ENCODE results near the gene MAGI1. TPM values are rescaled to one million over a fixed set of nuclear protein-coding genes. Genes with fewer than 3 reads are reported as not detected.

The MAGI1 gene
- total RNA-seq, 1 donor from 2014 or later: 0.48 TPM

- intact Hi-C loops (cut with micrococcal nuclease): no loop called here
These were observed 700.1 kb downstream of the MAGI1 start for GRCh38 chr3:65338571-65338970.

DNA sequence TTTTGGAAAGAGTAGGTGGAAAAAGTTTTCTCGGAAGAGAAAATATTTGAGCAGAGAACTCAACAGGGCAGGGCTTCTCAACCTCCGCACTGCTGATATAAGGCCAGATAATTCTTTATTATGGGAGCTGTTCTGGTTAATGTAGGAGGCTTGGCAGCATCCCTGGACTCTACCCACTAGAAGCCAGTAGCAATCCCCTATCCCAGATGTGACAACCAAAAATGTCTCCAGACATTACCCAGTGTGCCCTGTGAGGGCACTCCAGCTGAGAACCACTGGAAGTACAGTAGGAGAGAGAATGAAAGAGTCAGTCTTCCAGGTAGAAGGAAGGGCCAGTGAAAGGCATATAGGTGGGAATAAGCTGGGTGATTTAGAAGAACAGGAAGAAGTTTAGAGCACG is 703.1 kb downstream of the MAGI1 start:
- intact Hi-C loops (cut with micrococcal nuclease): no loop called here

DNA sequence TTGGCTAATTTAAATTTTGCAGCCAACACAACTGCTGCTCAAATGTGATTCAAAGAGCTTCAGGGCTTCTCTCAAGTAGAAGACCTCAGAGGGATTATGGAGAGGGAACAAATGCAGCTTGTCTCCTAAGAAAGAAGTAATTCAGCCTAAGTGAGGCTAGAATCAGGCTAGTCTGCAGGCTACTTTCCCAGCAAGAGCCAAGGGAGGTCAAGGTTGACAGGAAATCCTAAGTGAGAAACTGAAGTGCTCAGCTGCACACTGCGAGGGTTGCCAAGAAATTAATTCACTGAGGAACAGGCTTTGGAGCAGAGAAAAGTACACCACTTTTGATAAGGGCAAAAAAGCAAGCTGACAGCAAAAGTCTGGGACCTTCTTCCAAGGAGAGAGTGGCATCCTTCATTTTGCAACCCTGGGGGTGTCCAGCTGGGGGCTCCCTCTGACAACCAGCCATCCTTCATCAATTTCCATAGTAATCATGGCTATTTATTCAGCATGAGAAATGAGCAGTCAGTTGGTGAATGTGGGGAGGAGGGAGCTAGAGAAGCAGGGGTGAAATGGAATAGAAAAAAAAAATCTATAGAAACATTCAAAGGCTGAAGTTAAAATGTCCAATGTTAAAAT is 704.6 kb downstream of the MAGI1 start:
- intact Hi-C loops (cut with micrococcal nuclease): no loop called here

DNA sequence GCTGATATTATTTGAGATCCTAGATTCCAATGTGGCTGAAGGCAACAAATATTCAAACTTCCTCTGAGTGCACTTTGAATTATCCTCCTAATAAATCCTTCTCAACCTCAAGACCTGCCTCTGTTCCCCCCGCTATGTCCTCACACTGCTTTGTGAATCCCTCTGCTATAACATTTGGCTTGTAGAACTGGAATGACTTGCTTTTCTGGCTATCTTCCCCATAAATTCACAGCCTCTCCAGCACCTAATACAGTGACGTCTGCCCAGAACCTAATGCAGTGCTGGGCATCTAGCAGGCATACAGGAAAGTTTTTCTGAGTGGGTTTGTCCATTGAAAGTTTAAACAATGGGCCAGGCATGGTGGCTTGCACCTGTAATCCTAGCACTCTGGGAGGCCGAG is 707.0 kb downstream of the MAGI1 start:
- intact Hi-C loops (cut with micrococcal nuclease): no loop called here

DNA sequence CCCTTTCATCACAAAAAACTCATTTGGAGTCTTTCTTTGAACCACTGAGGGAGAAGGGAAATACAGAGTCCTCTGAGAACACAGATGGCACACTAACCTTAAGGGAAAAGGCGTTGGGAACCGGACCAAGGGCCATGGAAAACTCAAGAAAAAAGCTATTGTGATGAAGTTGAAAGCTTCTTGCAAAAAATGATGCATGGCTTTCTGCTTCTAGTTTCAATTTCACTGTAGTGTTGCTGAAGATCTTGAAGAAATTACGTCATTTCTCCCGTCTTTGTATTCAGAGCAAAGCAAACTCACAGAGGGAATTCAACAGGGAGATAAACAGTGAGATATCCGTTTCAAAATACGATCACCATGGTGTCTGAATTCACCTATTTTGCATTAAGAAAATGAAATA is 708.6 kb downstream of the MAGI1 start:
- intact Hi-C loops (cut with micrococcal nuclease): no loop called here

DNA sequence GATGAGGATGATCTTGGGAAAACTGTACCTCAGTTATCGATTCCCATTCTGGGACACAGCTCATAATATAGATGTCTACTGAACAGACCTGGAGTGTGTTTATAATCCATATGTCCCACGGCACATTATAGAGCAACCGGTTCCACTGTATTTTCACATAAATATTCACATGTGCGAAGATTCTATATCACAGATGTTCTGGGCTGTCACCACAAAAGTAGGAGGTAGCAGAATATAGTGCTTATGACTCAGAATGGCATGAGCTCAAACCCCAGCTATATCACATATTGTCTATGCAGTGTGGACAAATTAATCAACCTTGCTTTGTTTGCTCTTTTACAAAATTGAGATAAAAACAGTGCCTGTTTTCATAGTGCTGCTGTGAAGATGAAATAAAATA is 710.6 kb downstream of the MAGI1 start:
- intact Hi-C loops (cut with micrococcal nuclease): no loop called here

GRCh38 chr3:65326574-65326973 is 712.1 kb downstream of the MAGI1 start:
- intact Hi-C loops (cut with micrococcal nuclease): no loop called here

DNA sequence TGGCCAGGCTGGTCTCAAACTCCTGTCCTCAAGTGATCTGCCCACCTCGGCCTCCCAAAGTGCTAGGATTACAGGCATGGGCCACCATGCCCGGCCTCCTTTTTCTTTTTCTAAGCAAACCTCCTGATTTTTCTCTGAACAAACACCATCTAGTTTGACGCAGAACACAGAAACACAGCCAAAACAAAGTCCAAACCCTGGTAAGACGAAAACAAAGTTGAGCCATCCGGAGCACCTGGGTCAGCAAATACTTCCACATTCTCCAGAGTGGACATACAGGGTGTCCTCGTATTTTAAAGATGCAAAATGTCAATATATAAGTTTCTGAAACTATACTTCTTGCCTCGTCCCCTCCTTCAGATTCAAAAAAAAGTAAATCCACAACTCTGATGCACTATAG is 715.8 kb downstream of the MAGI1 start:
- intact Hi-C loops (cut with micrococcal nuclease): no loop called here

- intact Hi-C loops (cut with micrococcal nuclease): no loop called here
These were observed 720.5 kb downstream of the MAGI1 start for GRCh38 chr3:65318231-65318630.

DNA sequence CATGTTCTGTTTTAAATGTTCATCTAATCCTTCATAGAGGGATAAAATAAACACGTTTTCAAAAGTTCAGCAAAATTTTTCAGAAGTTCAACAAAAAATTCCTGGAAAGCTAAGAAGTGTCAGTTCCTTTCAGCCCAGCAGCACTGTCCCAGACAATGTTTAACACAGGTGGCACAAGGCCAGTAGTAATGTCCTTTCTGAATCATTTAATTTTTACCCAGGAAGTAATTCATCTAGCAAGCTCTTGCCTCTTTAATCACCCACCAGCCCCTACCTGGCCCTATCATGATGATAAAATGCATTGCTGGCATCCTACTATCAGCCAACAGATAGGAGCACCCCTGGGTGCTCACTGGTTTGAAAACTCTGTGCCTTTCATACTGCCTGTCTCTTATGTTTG is 723.8 kb downstream of the MAGI1 start:
- intact Hi-C loops (cut with micrococcal nuclease): no loop called here

DNA sequence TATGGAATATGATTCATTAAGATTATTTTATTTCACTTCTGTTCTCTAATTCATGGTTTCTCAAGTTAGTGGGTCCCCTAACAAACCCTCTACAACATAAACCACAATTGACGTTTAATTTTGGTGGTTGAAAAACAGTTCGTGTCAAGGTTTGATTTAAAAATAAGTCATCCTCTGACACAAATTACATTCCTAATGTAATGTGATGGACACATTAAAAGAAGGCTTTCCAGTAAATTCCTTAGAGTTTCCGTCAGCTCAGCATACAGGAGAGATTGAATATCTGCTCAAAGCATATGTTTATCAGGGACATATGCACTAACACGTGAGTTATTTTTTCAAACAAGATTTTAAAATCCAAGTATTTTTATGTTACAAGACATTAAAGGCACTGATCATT is 724.4 kb downstream of the MAGI1 start:
- intact Hi-C loops (cut with micrococcal nuclease): no loop called here

- intact Hi-C loops (cut with micrococcal nuclease): no loop called here
These were observed 725.1 kb downstream of the MAGI1 start for GRCh38 chr3:65313666-65314065.

DNA sequence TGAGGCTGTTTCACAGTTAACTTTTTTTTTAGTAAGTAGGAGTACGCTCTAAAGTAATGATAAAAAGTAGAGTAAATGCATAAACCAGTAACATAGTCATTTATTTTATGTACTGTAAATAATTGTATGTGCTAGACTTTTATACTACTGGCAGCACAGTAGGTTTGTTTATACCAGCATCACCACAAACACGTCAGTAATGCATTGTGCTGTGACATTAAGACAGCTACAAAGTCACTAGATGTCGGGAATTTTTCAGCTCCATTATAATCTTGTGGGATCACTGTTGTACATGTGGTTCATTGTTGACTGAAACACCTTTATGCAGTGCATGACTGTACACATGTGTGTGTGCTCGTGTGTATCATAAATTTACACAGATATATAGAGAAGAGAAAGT is 732.9 kb downstream of the MAGI1 start:
- intact Hi-C loops (cut with micrococcal nuclease): no loop called here

Other genes starting within 250 kb of the MAGI1 start
- 11.1 and 11.7 TPM in 2 replicates for gene SLC25A26, start 182.1 kb upstream of the MAGI1 start, total RNA-seq

All from T-helper 2 cell treated with Interferon-gamma antibody and Interleukin-4, amounts not matched to agents 100 ng/mL and 5 ng/mL, for 36 hours (primary cell).